ENCODE data around the gene VPS8. TPM values are rescaled to one million over a fixed set of nuclear protein-coding genes. Genes with fewer than 3 reads are reported as not detected.
"Not testable (repeated sequence)": the region's sequence is repeated elsewhere in the genome, so short reads cannot be mapped to it uniquely, and the experiment has no call there.

VPS8 gene
- total RNA-seq, 2 donors from 2014 or later: 69.5 to 77.5 TPM

DNA sequence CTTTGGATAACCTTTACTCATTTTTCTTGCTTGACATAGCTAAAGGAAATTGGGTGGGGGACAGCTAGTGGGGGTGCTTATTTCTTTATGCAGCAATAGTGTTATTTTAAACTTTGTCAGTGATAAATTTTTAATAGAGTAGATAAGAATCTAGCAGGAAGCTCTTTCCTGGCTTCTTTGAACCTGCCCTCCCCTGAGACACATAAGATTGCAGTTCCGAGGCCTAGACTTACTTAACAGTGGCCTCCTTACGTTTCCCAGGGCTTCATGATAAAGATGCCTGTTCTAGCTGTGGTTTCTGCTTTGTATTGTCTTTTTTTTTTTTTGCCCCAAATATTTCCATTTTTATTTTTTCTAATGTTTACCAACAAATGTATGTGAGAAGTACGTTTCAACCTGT, 170.1 kb downstream of the VPS8 start:
- Mint-ChIP-seq H3K36me3 (ENCODE audit: low read depth) (peaks cover 17% of the 10 kb centered on the region), H3K4me3 (no peak overlapping the region), H3K27ac (no peak overlapping the region), H3K27me3 (no peaks in the 10 kb centered on the region), H3K4me1 (peaks cover 6% of the 10 kb centered on the region)
- ATAC-seq (no peak), DNase-seq (no peak)
- H3K9me3 ChIP-seq (ENCODE audit: control insufficient read depth, low read length, poor library complexity, severe bottlenecking): no peaks in the 10 kb centered on the region

DNA sequence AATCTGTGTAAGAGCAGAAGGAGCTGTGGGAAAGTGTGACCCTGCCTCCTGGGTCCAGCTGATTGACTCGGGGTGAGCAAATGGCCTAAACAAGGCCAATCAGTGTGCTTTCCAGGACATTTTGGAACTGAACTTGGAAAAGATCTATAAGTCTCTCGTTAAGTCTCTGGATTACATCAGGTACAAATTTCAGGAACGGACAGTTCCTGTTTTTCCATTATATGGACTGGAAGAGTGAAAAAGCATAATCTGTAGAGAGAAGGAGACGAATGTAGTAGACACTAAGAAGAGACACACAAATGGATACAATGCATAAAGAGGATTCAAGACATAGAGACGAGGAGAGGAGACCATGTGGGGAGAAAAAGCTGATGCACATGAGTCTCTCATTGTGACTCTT, 173.6 kb downstream of the VPS8 start:
- no peak for ATAC-seq
- Mint-ChIP-seq H3K36me3 (ENCODE audit: low read depth) (peaks cover 20% of the 10 kb centered on the region), H3K4me1 (peaks cover 4% of the 10 kb centered on the region), H3K4me3 (no peak overlapping the region), H3K27me3 (no peaks in the 10 kb centered on the region), H3K27ac (no peak overlapping the region)
- no peaks in the 10 kb centered on the region for H3K9me3 ChIP-seq (ENCODE audit: control insufficient read depth, low read length, poor library complexity, severe bottlenecking)
- no peak for DNase-seq

DNA sequence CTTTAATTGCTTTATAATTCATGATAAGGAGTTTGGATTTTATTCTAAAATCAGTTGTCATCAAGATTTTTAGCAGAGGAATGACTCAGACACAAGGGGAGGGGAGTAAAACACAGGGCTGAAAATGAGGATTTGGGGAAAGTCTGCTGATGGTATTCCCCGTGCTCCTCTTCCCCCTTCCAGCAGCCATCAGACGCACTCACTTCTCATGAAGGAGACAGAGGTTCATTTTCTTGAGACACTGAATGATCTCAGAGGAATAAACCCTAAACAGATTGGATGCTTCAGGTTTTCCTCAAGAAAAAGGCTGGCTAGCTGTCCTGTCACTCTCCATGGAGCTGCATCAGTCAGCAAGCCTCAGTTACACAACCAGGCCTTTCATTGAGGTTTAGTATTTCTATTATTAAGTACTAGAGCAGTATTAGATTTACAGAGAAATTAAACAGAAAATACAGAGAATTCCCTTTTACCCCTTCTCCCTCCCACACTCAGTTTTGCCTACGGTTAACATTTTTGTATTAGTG, 174.5 kb downstream of the VPS8 start:
- H3K4me1 Mint-ChIP-seq: peaks cover 4% of the 10 kb centered on the region
- peak overlapping the region; percentile 39 for H3K27ac Mint-ChIP-seq
- DNase-seq (no peak), ATAC-seq (no peak)
- H3K36me3 Mint-ChIP-seq (ENCODE audit: low read depth): peaks cover 18% of the 10 kb centered on the region
- no peaks in the 10 kb centered on the region for H3K9me3 ChIP-seq (ENCODE audit: control insufficient read depth, low read length, poor library complexity, severe bottlenecking)
- H3K4me3 Mint-ChIP-seq: no peak overlapping the region
- H3K27me3 Mint-ChIP-seq: no peaks in the 10 kb centered on the region

DNA sequence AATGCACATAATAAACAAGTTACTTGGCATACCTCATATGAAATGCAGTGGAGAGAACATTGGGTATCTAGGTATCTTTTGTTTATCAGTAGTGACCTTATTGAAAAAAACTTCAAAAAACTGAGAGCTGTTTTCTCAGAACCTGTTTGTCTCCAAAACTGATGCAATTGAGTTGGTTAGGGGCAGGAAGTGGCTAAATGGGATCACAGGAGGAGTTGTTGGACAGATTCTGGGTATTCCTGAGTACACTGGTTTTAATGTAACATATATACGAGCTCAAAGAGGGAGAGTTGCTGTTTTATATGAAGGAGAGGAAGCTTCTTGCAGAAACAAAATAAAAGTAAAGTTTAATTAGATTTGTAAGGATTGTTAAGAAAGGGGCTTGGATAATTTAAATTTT, 181.4 kb downstream of the VPS8 start:
- no peak for DNase-seq
- no peaks in the 10 kb centered on the region for H3K27me3 Mint-ChIP-seq
- no peak overlapping the region for H3K27ac Mint-ChIP-seq
- no peak overlapping the region for H3K4me3 Mint-ChIP-seq
- peaks cover 8% of the 10 kb centered on the region for H3K4me1 Mint-ChIP-seq
- no peaks in the 10 kb centered on the region for H3K9me3 ChIP-seq (ENCODE audit: control insufficient read depth, low read length, poor library complexity, severe bottlenecking)
- no peak for ATAC-seq
- peaks cover 12% of the 10 kb centered on the region for H3K36me3 Mint-ChIP-seq (ENCODE audit: low read depth)

DNA sequence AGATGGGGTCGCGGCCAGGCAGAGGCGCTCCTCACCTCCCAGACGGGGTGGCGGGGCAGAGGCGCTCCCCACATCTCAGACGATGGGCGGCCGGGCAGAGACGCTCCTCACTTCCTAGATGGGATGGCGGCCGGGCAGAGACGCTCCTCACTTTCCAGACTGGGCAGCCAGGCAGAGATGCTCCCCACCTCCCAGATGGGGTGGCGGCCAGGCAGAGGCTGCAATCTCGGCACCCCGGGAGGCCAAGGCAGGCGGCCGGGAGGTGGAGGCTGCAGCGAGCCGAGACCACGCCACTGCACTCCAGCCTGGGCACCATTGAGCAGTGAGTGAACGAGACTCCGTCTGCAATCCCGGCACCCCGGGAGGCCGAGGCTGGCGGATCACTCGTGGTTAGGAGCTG, 191.9 kb downstream of the VPS8 start:
- not testable (repeated sequence) for ATAC-seq; DNase-seq; H3K9me3 ChIP-seq (ENCODE audit: control insufficient read depth, low read length, poor library complexity, severe bottlenecking); H3K27ac Mint-ChIP-seq; H3K27me3 Mint-ChIP-seq; H3K4me1 Mint-ChIP-seq
- H3K36me3 Mint-ChIP-seq (ENCODE audit: low read depth): peaks cover 35% of the 10 kb centered on the region
- peak overlapping the region; percentile 19 for H3K4me3 Mint-ChIP-seq

DNA sequence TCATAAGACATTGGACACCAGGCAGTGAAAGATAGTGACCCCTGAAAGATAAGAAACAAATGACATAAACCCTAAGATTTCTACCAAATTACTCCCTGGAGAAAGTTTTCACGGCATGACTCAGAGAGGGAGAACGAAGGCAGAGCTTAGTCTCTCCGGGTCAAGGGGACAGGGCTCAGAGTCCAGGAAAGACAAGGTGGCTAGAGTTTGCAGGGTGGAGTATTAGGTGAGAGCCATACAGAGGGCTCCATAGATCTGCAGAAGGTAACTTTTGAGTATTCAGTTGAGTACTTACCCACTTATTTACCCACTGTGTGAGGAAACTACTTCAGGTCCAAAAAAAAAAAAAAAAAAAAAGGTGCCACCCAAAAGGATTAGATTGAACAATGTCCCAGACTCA, 197.7 kb downstream of the VPS8 start:
- Mint-ChIP-seq H3K4me1 (no peaks in the 10 kb centered on the region), H3K27me3 (no peaks in the 10 kb centered on the region), H3K36me3 (ENCODE audit: low read depth) (peaks cover 17% of the 10 kb centered on the region), H3K27ac (no peak overlapping the region), H3K4me3 (no peak overlapping the region)
- ATAC-seq: no peak
- no peak for DNase-seq
- no peaks in the 10 kb centered on the region for H3K9me3 ChIP-seq (ENCODE audit: control insufficient read depth, low read length, poor library complexity, severe bottlenecking)

DNA sequence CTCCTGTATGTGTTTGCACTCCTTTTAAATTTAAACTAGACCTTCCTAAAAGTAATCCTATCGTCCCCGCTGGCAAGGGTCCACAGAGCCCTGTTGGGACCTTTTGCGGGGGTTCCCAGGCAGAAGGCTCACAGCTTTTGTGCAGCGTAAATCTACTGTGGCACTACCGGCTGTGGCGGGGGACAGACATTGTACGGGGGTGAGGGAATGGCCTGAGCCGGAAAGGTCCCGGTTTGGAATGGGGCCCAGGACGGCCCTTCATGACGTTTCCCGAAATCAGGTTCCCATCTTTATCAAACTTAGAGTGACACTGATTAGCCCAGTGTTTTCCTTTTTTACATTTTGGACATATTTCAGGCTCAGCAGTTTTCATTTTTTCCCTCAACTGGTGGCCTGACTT, 205.6 kb downstream of the VPS8 start:
- not testable (repeated sequence) for H3K4me1 Mint-ChIP-seq; H3K9me3 ChIP-seq (ENCODE audit: control insufficient read depth, low read length, poor library complexity, severe bottlenecking); H3K27ac Mint-ChIP-seq; H3K4me3 Mint-ChIP-seq; DNase-seq; H3K36me3 Mint-ChIP-seq (ENCODE audit: low read depth); H3K27me3 Mint-ChIP-seq; ATAC-seq

DNA sequence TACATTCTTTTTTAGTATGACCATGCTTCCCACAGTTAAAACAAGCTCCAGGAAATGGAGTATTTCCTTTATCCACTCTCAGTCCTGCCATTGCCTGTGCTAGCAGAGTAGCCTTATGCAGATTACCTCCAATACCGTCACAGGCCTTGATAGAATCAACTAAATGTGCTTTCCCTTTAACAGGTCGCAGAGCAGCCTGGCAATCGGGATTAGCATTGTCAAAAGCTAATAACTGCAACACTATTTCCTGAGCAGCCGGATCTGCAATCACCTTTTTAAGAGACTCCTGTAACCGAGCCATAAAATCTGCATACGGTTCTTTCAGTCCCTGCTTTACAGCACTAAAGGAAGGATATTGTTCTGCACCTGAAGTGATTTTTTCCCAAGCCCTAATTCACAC, 206.0 kb downstream of the VPS8 start:
- not testable (repeated sequence) for H3K9me3 ChIP-seq (ENCODE audit: control insufficient read depth, low read length, poor library complexity, severe bottlenecking); H3K4me1 Mint-ChIP-seq; H3K27ac Mint-ChIP-seq; H3K36me3 Mint-ChIP-seq (ENCODE audit: low read depth); H3K4me3 Mint-ChIP-seq; DNase-seq; ATAC-seq; H3K27me3 Mint-ChIP-seq

DNA sequence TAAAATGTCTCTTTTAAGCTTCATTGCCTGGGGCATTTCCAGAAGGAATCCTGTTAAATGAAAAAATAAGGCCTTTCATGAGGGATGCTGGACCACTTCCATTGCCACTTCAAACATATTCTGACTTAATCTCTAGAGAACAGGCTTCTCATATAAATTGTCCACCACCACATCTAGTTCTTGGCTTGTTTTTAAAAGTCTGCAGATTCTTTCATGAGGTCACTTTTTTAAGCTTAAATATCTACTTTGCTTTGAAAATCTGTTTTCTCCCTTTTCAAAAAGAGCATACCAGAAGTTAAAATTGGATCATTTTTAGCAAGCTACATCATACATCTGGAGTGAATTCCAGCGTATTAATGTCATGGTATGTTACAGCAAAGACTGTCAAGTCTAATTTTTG, 209.3 kb downstream of the VPS8 start:
- H3K4me3 Mint-ChIP-seq: no peak overlapping the region
- H3K27me3 Mint-ChIP-seq: no peaks in the 10 kb centered on the region
- H3K27ac Mint-ChIP-seq: no peak overlapping the region
- no peaks in the 10 kb centered on the region for H3K9me3 ChIP-seq (ENCODE audit: control insufficient read depth, low read length, poor library complexity, severe bottlenecking)
- peaks cover 8% of the 10 kb centered on the region for H3K36me3 Mint-ChIP-seq (ENCODE audit: low read depth)
- DNase-seq: no peak
- no peak for ATAC-seq
- H3K4me1 Mint-ChIP-seq: peaks cover 2% of the 10 kb centered on the region

DNA sequence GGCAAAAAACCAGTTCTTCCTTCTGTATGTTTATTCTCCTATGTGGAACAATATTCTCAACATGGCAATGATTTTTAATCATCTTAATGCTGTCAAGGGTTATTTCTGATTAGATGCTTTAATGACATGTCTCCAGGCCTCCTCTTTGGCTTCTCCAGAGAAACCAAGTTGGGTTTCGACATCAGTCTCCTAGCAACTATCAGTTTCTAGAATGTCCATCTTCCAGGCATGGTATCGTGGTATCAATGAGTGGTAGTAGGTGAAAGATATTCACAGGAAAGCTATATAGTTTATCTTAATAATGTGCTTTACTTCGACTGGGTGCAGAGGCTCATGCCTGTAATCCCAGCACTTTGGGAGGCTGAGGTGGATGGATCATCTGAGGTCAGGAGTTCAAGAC, 212.4 kb downstream of the VPS8 start:
- H3K9me3 ChIP-seq (ENCODE audit: control insufficient read depth, low read length, poor library complexity, severe bottlenecking): no peaks in the 10 kb centered on the region
- no peak overlapping the region for H3K27ac Mint-ChIP-seq
- no peak for ATAC-seq
- peaks cover 2% of the 10 kb centered on the region for H3K4me1 Mint-ChIP-seq
- H3K36me3 Mint-ChIP-seq (ENCODE audit: low read depth): peaks cover 9% of the 10 kb centered on the region
- no peak overlapping the region for H3K4me3 Mint-ChIP-seq
- DNase-seq: no peak
- no peaks in the 10 kb centered on the region for H3K27me3 Mint-ChIP-seq

DNA sequence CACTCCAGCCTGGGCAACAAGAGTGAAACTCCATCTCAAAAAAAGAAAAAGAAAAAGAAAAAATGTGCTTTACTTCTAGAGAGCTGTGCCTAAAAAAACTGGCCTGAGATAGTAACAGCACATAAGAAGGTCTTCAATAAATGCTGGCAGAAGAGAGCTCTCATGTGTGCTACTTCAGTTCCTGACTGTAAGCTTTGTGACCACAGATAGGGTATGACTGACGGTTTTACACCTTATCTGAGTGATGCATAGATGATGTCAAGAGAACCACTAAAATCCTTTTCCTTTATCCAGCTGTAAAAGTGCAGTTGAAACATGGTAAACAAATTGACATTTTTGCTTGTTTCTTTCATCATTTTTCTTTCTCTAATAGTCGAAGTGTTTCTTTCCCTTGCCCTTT, 213.0 kb downstream of the VPS8 start:
- no peaks in the 10 kb centered on the region for H3K9me3 ChIP-seq (ENCODE audit: control insufficient read depth, low read length, poor library complexity, severe bottlenecking)
- Mint-ChIP-seq H3K4me1 (peaks cover 2% of the 10 kb centered on the region), H3K4me3 (no peak overlapping the region), H3K36me3 (ENCODE audit: low read depth) (peaks cover 9% of the 10 kb centered on the region), H3K27me3 (no peaks in the 10 kb centered on the region), H3K27ac (no peak overlapping the region)
- DNase-seq (no peak), ATAC-seq (no peak)

DNA sequence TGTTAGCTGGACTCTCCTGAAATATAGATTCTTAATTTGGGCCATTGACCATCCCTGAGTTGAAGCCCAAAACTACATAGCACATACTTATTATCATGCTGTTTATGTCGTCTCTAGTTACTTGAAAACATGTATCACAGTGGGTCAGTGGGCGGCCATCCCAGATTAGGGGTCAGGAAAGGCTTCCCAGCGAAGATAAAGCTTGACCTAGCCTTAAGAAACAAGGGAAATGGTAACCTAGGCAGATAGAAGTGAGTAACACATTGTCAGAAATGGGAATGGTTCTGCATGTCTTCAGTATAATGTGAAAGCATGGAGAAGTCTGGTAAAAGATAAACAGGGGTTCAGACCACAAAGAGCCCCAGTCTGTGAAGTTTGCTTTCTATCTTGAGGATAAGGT, 216.2 kb downstream of the VPS8 start:
- H3K4me1 Mint-ChIP-seq: no peaks in the 10 kb centered on the region
- no peak for DNase-seq
- no peaks in the 10 kb centered on the region for H3K9me3 ChIP-seq (ENCODE audit: control insufficient read depth, low read length, poor library complexity, severe bottlenecking)
- H3K4me3 Mint-ChIP-seq: no peak overlapping the region
- H3K27me3 Mint-ChIP-seq: no peaks in the 10 kb centered on the region
- peaks cover 16% of the 10 kb centered on the region for H3K36me3 Mint-ChIP-seq (ENCODE audit: low read depth)
- no peak for ATAC-seq
- H3K27ac Mint-ChIP-seq: no peak overlapping the region

DNA sequence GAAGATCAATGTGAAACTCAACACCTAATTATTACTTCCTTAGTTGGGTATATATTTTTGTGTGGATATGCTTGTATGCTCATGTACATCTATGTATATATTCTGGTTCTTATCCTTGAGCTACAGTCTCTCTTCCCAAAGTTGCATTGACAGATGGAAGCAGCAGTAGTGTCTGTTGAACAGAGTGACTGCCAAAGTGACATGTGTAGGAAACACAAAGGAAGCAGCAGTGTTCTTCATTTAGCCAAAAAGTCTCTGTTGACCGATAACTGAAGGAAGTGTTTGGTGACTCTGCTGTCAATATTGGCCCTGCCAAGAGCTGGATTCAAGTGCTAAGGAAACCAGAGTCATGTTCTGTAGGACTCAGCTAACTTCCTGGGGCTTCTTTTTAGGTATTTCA, 217.1 kb downstream of the VPS8 start:
- no peaks in the 10 kb centered on the region for H3K4me1 Mint-ChIP-seq
- H3K4me3 Mint-ChIP-seq: no peak overlapping the region
- H3K36me3 Mint-ChIP-seq (ENCODE audit: low read depth): peaks cover 17% of the 10 kb centered on the region
- H3K9me3 ChIP-seq (ENCODE audit: control insufficient read depth, low read length, poor library complexity, severe bottlenecking): no peaks in the 10 kb centered on the region
- H3K27me3 Mint-ChIP-seq: no peaks in the 10 kb centered on the region
- DNase-seq (no peak), ATAC-seq (no peak)
- no peak overlapping the region for H3K27ac Mint-ChIP-seq

DNA sequence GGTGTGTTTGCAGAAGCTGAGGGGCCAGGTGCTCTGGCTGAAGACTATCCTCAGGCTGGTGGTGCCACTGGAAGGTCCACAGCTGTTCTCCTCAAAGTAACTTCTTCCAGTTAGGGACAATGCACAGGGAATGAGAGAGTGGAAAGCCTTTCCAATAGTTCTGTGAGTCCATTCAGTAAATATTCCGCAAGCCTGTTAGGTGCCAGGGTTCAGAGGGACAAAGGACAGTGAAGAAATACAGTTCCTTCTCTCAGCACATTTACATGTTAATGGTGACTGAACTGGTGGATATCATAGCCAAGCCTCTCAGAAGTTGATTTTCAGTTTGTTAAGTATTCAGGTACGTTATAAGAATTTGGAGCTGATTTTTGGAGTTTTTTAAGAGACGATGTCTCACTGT, 218.4 kb downstream of the VPS8 start:
- no peaks in the 10 kb centered on the region for H3K27me3 Mint-ChIP-seq
- ATAC-seq (no peak), DNase-seq (no peak)
- H3K36me3 Mint-ChIP-seq (ENCODE audit: low read depth): peaks cover 19% of the 10 kb centered on the region
- H3K27ac Mint-ChIP-seq: no peak overlapping the region
- H3K4me1 Mint-ChIP-seq: no peaks in the 10 kb centered on the region
- no peak overlapping the region for H3K4me3 Mint-ChIP-seq
- H3K9me3 ChIP-seq (ENCODE audit: control insufficient read depth, low read length, poor library complexity, severe bottlenecking): no peaks in the 10 kb centered on the region

DNA sequence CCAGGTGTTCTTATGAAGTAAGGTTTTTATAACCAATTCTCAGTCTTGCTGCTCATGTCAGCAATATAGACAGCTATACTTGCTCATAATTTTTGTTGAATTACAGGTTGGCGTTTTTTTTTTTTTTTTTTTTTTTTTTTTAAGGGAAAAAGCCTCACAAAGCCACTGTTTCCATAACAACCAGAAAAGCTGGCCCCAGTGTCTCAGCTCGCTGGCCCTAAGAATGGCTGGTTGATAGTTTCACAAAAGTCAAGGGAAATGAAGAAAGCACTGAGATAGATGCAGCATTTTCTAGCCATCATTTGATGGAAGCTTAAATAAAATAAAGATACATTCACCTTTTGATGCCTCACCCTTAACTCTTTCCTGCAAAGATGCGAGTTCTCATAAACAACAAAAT, 219.0 kb downstream of the VPS8 start:
- ATAC-seq: no peak
- Mint-ChIP-seq H3K27ac (no peak overlapping the region), H3K4me3 (no peak overlapping the region), H3K36me3 (ENCODE audit: low read depth) (peaks cover 19% of the 10 kb centered on the region), H3K4me1 (no peaks in the 10 kb centered on the region), H3K27me3 (no peaks in the 10 kb centered on the region)
- H3K9me3 ChIP-seq (ENCODE audit: control insufficient read depth, low read length, poor library complexity, severe bottlenecking): no peaks in the 10 kb centered on the region
- DNase-seq: no peak
